HuH-7.5 (cell line): ENCODE measurements around the gene COG1.

Experiments
- DNase-seq: peaks from one replicate; pipeline ENCODE4 v3.0.0; 2011; ENCODE audit warnings: low spot score

COG1 gene

GRCh38 chr17:73172252-73172651 is 20.6 kb upstream of the COG1 start:
- DNase-seq: no peak

- no peak for DNase-seq
Observed at GRCh38 chr17:73174126-73174525, 18.7 kb upstream of the COG1 start.

- DNase-seq: no peak
Observed at GRCh38 chr17:73175962-73176565, 16.8 kb upstream of the COG1 start.

- no peak for DNase-seq
Observed at GRCh38 chr17:73179387-73179786, 13.5 kb upstream of the COG1 start.

GRCh38 chr17:73179878-73180277 is 13.0 kb upstream of the COG1 start:
- DNase-seq: no peak

GRCh38 chr17:73182616-73183310 is 10.1 kb upstream of the COG1 start:
- DNase-seq: no peak

GRCh38 chr17:73184136-73184993 is 8.5 kb upstream of the COG1 start:
- no peak for DNase-seq

- no peak for DNase-seq
Observed at GRCh38 chr17:73186283-73187050, 6.4 kb upstream of the COG1 start.

- peak; percentile 72 for DNase-seq
Observed at GRCh38 chr17:73187203-73187769, 5.6 kb upstream of the COG1 start.

- DNase-seq: no peak
Observed at GRCh38 chr17:73188011-73188410, 4.8 kb upstream of the COG1 start.

GRCh38 chr17:73189417-73190099 is 3.3 kb upstream of the COG1 start:
- DNase-seq: peak; percentile 81

- peak; percentile 58 for DNase-seq
Observed at GRCh38 chr17:73191443-73192205, 1.2 kb upstream of the COG1 start.

GRCh38 chr17:73192206-73192893 is 505 bp upstream of the COG1 start:
- peak; percentile 59 for DNase-seq

GRCh38 chr17:73194514-73195222 is 1.8 kb downstream of the COG1 start:
- no peak for DNase-seq

- no peak for DNase-seq
Observed at GRCh38 chr17:73196500-73196899, 3.6 kb downstream of the COG1 start.

GRCh38 chr17:73197161-73197560 is 4.3 kb downstream of the COG1 start:
- no peak for DNase-seq

- DNase-seq: no peak
Observed at GRCh38 chr17:73198201-73198929, 5.5 kb downstream of the COG1 start.

- no peak for DNase-seq
Observed at GRCh38 chr17:73198930-73199260, 6.0 kb downstream of the COG1 start.
